GM21515 (cell line): Measurements from ENCODE around the gene CAMK2D.
"Not testable (repeated sequence)": the region's sequence is repeated elsewhere in the genome, so short reads cannot be mapped to it uniquely, and the experiment has no call there.

ENCODE experiments used
- ATAC-seq: cut with Tn5 transposase; IDR thresholded peaks from one replicate; pipeline ENCODE4 v1.9.1; 2021; ENCODE audit not compliant: unreplicated experiment

CAMK2D gene

GRCh38 chr4:113687067-113687718 is 74.3 kb downstream of the CAMK2D start:
- ATAC-seq: no peak

DNA sequence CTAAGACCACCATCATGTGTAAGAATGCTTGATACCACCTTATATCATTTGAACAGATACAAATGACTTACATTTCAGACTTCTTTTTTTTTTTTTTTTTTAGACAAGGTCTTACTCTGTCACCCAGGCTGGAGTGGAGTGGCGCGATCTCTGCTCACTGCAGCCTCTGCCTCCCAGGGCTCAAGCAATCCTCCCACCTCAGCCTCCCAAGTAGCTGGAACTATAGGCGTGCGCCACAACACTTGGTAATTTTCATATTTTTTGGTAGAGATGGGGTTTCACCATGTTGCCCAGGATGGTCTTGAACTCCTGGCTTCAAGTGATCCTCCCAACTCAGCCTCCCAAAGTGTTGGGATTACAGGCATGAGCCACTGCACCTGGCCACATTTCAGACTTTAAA is 76.4 kb downstream of the CAMK2D start:
- not testable (repeated sequence) for ATAC-seq

GRCh38 chr4:113684534-113685091 is 76.9 kb downstream of the CAMK2D start:
- no peak for ATAC-seq

DNA sequence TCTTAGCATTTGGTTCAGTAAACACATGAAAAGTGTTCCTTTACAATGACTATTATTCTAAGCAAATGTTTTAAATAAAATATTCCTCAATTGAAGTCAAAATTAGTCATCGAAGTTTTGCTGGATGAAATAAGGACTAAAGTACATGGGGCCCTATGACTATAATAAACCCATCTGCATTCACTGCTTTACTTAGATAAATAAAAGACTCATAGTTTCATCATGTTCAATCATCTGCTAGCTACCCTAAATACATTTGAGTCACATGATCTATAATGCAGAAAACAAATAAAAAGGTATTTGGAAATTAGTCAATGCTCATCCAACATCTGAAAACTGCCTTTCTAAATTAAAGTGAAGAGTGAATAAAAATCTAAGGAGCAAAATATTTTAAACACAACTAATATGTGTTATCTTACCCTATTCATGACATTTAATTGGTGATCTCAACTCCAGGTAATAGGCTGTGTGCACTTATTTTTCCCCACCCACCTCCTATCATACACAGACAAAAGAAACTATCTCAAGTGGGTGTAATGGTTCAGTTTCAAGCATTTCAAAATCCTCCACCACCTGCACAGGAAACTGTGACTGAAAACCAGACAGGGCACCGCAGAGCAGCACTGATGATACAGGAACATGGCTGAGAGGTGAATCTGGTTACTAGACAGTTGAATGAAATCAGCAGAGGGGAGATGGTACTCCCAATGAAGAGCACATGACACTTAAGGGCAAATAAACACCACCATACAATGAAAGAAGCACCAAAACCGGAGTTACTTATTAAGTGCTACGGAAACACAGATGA is 78.6 kb downstream of the CAMK2D start:
- peak; percentile 99 for ATAC-seq

GRCh38 chr4:113678641-113679040 is 82.9 kb downstream of the CAMK2D start:
- no peak for ATAC-seq

DNA sequence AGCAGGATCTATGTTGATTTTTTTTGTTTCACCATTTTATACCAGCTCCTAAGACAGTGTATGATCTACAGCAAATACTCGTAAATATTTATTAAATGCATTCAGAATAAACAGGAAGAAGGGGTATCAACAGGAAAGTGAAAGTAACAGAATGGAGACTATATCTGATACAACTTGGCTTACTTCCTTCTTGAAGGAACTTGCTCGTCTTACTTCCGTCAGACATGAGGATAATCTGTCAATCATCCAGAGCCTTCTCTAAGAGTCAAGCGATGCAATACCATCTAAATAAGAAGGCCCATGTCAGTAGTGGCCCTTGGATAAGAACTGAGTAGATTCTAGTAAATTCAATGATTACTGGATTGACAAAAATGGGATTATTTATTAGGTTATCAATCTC is 84.2 kb downstream of the CAMK2D start:
- ATAC-seq: no peak

- ATAC-seq: no peak
These were observed 85.5 kb downstream of the CAMK2D start for GRCh38 chr4:113675731-113676697.

DNA sequence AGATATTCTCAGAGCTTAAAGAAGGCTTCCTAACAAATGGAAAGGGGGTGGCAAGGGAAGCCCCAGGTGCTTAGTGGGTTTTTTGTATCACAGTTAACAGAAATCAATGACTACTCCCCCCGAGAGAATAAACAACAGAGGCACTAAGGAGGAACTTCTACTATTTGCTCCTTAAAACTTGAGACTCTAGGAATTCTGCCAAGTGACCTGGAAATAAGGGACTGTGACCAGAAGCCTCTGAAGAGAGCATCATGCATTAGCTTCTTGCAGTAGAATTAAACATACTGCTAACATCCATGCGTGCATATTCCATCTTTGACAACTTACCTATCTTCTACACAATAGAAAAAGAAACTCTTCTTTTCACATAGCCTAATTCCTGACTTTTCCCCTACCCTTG is 86.8 kb downstream of the CAMK2D start:
- no peak for ATAC-seq

DNA sequence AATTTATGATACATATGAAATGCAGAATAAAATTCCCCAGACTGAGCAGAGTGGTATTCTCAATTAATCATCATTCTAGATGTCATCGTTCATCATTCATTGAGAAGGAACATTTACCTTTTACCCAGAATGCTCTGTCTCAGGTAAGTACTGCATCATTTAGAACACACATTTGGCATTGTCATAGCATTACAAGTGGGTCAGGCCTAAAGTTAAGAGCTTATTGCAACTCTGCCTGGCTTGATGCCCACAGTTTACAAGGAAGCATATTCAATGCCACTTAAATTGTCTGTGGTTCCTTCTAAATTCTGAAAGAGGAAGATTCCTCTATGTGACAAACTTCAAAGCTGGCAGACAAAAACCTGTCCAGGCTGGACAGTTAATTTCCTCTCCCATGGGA is 87.3 kb downstream of the CAMK2D start:
- ATAC-seq: no peak

DNA sequence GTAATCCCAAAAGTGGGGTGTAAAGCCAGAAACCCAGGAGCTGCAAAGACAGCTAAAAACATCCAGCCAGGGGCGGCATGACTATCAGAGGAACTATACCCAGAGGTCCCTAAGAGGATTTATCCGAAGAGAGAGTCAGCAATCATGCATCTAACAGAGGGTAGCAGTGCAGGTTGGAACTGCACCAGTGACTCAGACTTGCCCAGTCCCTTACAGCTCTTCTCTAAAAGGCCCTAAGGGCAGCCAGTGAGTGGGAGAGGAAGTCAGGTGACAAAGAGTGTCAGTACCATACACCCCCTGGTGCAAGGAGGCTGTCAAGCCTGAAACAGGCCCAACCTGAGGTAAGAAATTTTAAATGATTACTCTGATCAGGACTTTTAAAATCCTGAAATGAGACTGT is 88.1 kb downstream of the CAMK2D start:
- peak; percentile 72 for ATAC-seq

GRCh38 chr4:113666386-113667114 is 95.0 kb downstream of the CAMK2D start:
- no peak for ATAC-seq

GRCh38 chr4:113665036-113665435 is 96.5 kb downstream of the CAMK2D start:
- ATAC-seq: no peak

GRCh38 chr4:113662581-113662980 is 99.0 kb downstream of the CAMK2D start:
- no peak for ATAC-seq

GRCh38 chr4:113659127-113659526 is 102.4 kb downstream of the CAMK2D start:
- no peak for ATAC-seq

DNA sequence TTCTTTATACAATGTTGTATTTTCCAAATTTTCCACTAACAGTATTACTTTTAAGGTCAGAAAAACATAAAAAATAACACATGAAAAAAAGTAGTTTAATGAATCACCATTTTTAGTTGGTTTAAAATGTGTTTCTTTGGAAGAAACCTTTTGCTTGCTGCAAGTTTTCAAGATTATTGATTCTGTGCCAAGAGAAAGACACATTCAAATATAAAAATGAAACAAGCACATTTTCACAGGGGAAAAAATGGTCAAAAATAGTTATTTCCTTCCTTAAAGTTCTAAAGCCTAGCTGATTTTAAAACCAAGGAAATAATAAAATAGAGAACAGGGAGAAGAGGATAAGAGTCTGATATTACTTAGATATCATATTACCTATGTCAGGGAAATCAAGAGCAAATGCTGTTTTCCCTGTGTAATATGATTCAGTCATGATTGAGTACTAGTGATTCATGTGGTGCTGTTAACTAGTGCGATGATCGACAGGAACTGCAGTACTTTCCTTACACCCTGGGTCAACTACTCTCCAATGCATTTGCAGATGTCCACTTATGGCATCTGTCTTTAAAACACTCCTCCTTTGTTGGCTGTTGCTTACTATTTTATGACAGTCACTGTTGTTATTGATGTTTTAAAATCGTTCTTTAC is 103.8 kb downstream of the CAMK2D start:
- ATAC-seq: no peak

- no peak for ATAC-seq
These were observed 107.7 kb downstream of the CAMK2D start for GRCh38 chr4:113653871-113654270.

DNA sequence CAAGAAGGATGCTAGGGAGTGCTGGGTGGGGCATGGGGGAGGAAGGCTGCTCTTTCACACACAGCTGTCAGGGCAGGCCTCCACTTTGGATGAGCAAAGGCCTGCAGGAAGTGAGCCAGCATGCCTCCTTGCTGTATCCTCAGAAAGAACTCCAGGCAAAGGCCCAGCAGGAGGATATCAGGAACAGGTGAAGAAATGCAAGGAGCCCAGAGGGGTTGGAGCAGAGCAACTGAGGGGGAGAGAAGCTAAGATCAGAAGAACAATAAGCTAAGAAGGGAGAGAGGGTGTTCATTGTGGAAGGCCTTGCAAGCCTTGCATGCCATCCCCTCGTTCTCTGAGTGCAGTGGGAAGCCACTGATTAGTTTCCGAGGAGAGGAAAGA is 115.1 kb downstream of the CAMK2D start:
- no peak for ATAC-seq

GRCh38 chr4:113645771-113646441 is 115.6 kb downstream of the CAMK2D start:
- no peak for ATAC-seq

- ATAC-seq: no peak
These were observed 116.2 kb downstream of the CAMK2D start for GRCh38 chr4:113645288-113645687.
